Large intestine (tissue), 12 donors: Measurements from ENCODE around the gene CTNNAL1. TPM values are rescaled to one million over a fixed set of nuclear protein-coding genes. Genes with fewer than 3 reads are reported as not detected.
A peak's percentile ranks its signal among the peaks of the same experiment; 100 is the strongest.
"Not testable (repeated sequence)": the region's sequence is repeated elsewhere in the genome, so short reads cannot be mapped to it uniquely, and the experiment has no call there.

ENCODE experiments used
- DNase-seq, 2 donors: peaks; one replicate each; pipeline versions ENCODE4 v3.0.0 to v3.0.0-alpha.2; 2013
- H3K27ac ChIP-seq: one replicate; pipeline ENCODE4 v1.5.1; 2013; ENCODE audit warnings: low read length
- H3K27me3 ChIP-seq: 2 replicates; pipeline ENCODE4 v1.6.1; 2013; ENCODE audit warnings: low read length; ENCODE audit not compliant: control insufficient read depth, insufficient read depth
- H3K36me3 ChIP-seq: 2 replicates; pipeline ENCODE4 v1.6.1; 2013; ENCODE audit warnings: low read length; ENCODE audit not compliant: control insufficient read depth, insufficient read depth
- H3K4me1 ChIP-seq: one replicate; pipeline ENCODE4 v1.6.1; 2013; ENCODE audit warnings: low read length; ENCODE audit not compliant: control insufficient read depth, insufficient read depth
- H3K4me3 ChIP-seq: one replicate; pipeline ENCODE4 v1.5.1; 2013; ENCODE audit warnings: low read length
- H3K9me3 ChIP-seq: one replicate; pipeline ENCODE4 v1.6.1; 2013; ENCODE audit warnings: mild to moderate bottlenecking, low read depth, low read length, moderate library complexity; ENCODE audit not compliant: control insufficient read depth
- WGBS: methylation state at CpG from one replicate; pipeline ENCODE4 v1.1.5; 2013; ENCODE audit warnings: low lambda C conversion rate; ENCODE audit not compliant: insufficient coverage; 5-methylcytosine and 5-hydroxymethylcytosine counted together
- long read RNA-seq, 11 donors: transcript quantifications; one replicate each; lab custom pipeline, GENCODE V29; 2026
- polyA plus RNA-seq: library from polyadenylated mRNA; unstranded; fragments of 120-200 nt; gene quantifications from one replicate; pipeline ENCODE4 v1.2.1, GENCODE V29; 2013

The CTNNAL1 gene
- 24.0 TPM for polyA plus RNA-seq
- long read RNA-seq, donor 1, partial matches to known transcripts: 0 of 2 reads
- long read RNA-seq, donor 1, other reads (novel, unspliced or antisense): 0 of 2 reads
- long read RNA-seq, donor 2, partial matches to known transcripts: 9 of 13 reads
- long read RNA-seq, donor 2, other reads (novel, unspliced or antisense): 0 of 13 reads
- long read RNA-seq, donor 3: 0 reads
- long read RNA-seq, donor 4: 0 reads
- long read RNA-seq, donor 5, partial matches to known transcripts: 0 of 2 reads
- long read RNA-seq, donor 5, other reads (novel, unspliced or antisense): 0 of 2 reads
- long read RNA-seq, donor 6, partial matches to known transcripts: 7 of 10 reads
- long read RNA-seq, donor 6, other reads (novel, unspliced or antisense): 0 of 10 reads
- long read RNA-seq, donor 7: 0 reads
- long read RNA-seq, donor 8, partial matches to known transcripts: 10 of 14 reads
- long read RNA-seq, donor 8, other reads (novel, unspliced or antisense): 0 of 14 reads
- long read RNA-seq, donor 9, partial matches to known transcripts: 0 of 3 reads
- long read RNA-seq, donor 9, other reads (novel, unspliced or antisense): 0 of 3 reads
- long read RNA-seq, donor 10, transcript CTNNAL1-201 (19 exons, 2,490 nt): major isoform, 5 of 10 reads
- long read RNA-seq, donor 10, partial matches to known transcripts: 5 of 10 reads
- long read RNA-seq, donor 10, other reads (novel, unspliced or antisense): 0 of 10 reads
- long read RNA-seq, donor 11, transcript CTNNAL1-201 (19 exons, 2,490 nt): major isoform, 6 of 6 reads
- long read RNA-seq, donor 11, partial matches to known transcripts: 0 of 6 reads
- long read RNA-seq, donor 11, other reads (novel, unspliced or antisense): 0 of 6 reads

- DNase-seq: peak; percentile 77 to 88
- peak within 1 kb of the TSS; percentile 60 for H3K27ac ChIP-seq
- WGBS: no CpG with 5 or more reads among the region's 99 CpGs
- H3K4me1 ChIP-seq: peaks cover 17% of the 10 kb centered on the region
- H3K36me3 ChIP-seq: peaks cover 7% of the 10 kb centered on the region
- no peaks in the 10 kb centered on the region for H3K9me3 ChIP-seq
- H3K27me3 ChIP-seq: no peaks in the 10 kb centered on the region
- peak within 1 kb of the TSS; percentile 71 for H3K4me3 ChIP-seq
Measured at GRCh38 chr9:109012876-109013678, at the start of gene CTNNAL1. Gene CTNNAL1, minus strand, starts transcription at chr9:109013499. Its CDS starts 57 bp downstream, at chr9:109013442.

DNA sequence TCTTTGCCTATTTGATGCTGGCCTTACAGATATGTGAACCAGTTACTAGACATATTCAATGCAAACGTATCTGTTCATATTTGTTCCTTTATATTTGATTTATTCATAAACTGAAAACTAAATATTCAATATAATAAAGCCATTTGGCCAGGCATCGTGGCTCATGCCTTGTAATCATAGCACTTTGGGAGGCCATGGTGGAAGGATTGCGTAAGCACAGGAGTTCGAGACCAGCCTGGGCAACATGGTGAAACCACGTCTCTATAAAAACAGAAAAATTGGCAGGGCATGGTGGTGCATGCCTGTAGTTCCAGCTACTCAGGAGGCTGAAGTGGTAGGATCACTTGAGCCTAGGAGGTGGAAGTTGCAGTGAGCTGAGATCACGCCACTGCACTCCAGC, 49.2 kb upstream of the CTNNAL1 start:
- Histone ChIP-seq H3K27me3 (no peaks in the 10 kb centered on the region), H3K9me3 (no peaks in the 10 kb centered on the region), H3K4me3 (no peak overlapping the region), H3K36me3 (peaks cover 39% of the 10 kb centered on the region), H3K27ac (no peak overlapping the region), H3K4me1 (peaks cover 13% of the 10 kb centered on the region)
- DNase-seq: no peak
- WGBS: 100% methylated on average over 1 of the region's 6 CpGs

GRCh38 chr9:109060191-109060590, 46.9 kb upstream of the CTNNAL1 start:
- peak overlapping the region; percentile 35 for H3K27ac ChIP-seq
- H3K4me1 ChIP-seq: peaks cover 8% of the 10 kb centered on the region
- no peaks in the 10 kb centered on the region for H3K27me3 ChIP-seq
- DNase-seq: peak; percentile 19 to 78
- no peak overlapping the region for H3K4me3 ChIP-seq
- H3K36me3 ChIP-seq: peaks cover 52% of the 10 kb centered on the region
- WGBS: 27% methylated on average over 3 of the region's 3 CpGs
- H3K9me3 ChIP-seq: no peaks in the 10 kb centered on the region

- not testable (repeated sequence) for H3K27me3 ChIP-seq, H3K4me3 ChIP-seq, H3K4me1 ChIP-seq, H3K9me3 ChIP-seq, DNase-seq, H3K27ac ChIP-seq
- WGBS: no CpG with 5 or more reads among the region's 4 CpGs
- peaks cover 60% of the 10 kb centered on the region for H3K36me3 ChIP-seq
Measured at GRCh38 chr9:109053121-109053520, 39.8 kb upstream of the CTNNAL1 start.

DNA sequence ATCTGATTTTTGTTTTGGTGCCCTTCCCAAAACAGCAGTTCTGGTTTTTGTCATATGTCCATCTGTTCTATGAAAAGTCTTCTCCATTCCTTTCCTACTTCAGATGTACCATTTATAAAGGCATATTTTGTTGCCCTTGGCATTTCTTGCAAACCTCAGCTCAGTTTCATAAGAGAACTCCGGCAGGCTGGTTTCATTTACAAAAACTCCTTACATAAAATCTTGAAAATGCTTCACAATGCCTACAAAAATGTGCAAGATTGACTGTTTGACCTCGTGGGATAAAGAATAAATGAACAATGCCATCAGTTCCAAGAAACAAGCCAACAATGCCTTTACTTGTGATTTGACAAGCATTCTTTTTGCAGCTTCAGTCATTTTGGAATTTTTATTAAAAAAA, 39.1 kb upstream of the CTNNAL1 start:
- peaks cover 67% of the 10 kb centered on the region for H3K36me3 ChIP-seq
- 100% methylated on average over 1 of the region's 2 CpGs for WGBS

DNA sequence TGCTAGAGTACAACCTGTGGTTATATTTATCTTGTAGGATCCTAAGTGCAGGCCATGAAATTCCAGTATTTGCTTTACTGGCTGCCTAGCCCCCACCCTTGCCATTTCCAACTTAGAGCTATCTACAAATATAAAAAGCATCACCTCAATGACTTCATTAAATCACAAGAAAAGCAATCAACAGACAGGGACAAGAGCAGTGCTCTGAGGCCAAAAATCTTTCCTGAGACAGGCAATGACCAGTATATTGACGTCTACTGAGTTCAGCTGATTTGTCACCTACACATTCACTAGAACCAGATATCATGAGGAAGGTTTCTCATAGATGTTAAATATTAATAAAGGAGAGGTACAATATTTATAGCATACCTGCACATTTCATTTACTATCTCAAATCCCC, 38.4 kb upstream of the CTNNAL1 start:
- Histone ChIP-seq H3K36me3 (peaks cover 66% of the 10 kb centered on the region), H3K27me3 (no peaks in the 10 kb centered on the region), H3K4me1 (no peaks in the 10 kb centered on the region), H3K27ac (no peak overlapping the region), H3K4me3 (no peak overlapping the region), H3K9me3 (no peaks in the 10 kb centered on the region)
- 71% methylated on average over 1 of the region's 1 CpG for WGBS
- no peak for DNase-seq

More for the DNA sequence above, 39.1 kb upstream of the CTNNAL1 start:
- Histone ChIP-seq H3K4me3 (no peak overlapping the region), H3K27ac (no peak overlapping the region), H3K27me3 (no peaks in the 10 kb centered on the region), H3K9me3 (no peaks in the 10 kb centered on the region), H3K4me1 (no peaks in the 10 kb centered on the region)
- no peak for DNase-seq

- Histone ChIP-seq H3K36me3 (peaks cover 62% of the 10 kb centered on the region), H3K4me3 (no peak overlapping the region), H3K9me3 (no peaks in the 10 kb centered on the region), H3K4me1 (no peaks in the 10 kb centered on the region), H3K27me3 (no peaks in the 10 kb centered on the region), H3K27ac (no peak overlapping the region)
- WGBS: 67% methylated on average over 3 of the region's 7 CpGs
- no peak for DNase-seq
Measured at GRCh38 chr9:109050444-109050843, 37.1 kb upstream of the CTNNAL1 start.

- H3K27ac ChIP-seq: no peak overlapping the region
- no peaks in the 10 kb centered on the region for H3K4me1 ChIP-seq
- no peaks in the 10 kb centered on the region for H3K27me3 ChIP-seq
- no peak overlapping the region for H3K4me3 ChIP-seq
- DNase-seq: no peak
- WGBS: 80% methylated on average over 1 of the region's 3 CpGs
- H3K36me3 ChIP-seq: peaks cover 71% of the 10 kb centered on the region
- H3K9me3 ChIP-seq: no peaks in the 10 kb centered on the region
Measured at GRCh38 chr9:109048822-109049221, 35.5 kb upstream of the CTNNAL1 start.

DNA sequence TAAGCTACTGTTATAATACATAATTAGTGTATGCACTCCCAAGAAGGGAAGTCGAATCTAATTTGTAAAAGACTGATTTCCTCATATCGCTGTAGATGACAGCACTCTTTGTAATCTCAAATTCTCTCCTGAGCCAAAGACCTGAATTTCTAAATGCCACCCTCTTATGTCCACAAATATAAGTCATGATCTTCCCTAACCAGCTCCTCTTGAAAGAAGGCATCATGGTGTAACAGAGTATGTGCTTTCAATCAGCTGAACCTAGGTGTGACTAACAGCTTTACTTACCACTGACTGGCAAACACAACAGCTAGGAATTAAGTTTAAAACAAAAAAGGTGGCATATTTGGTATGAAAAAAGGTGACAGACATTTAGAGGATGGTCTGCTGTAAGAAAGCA, 34.0 kb upstream of the CTNNAL1 start:
- no peak overlapping the region for H3K27ac ChIP-seq
- H3K4me3 ChIP-seq: no peak overlapping the region
- no peak for DNase-seq
- no peaks in the 10 kb centered on the region for H3K27me3 ChIP-seq
- no peaks in the 10 kb centered on the region for H3K9me3 ChIP-seq
- H3K4me1 ChIP-seq: no peaks in the 10 kb centered on the region
- peaks cover 67% of the 10 kb centered on the region for H3K36me3 ChIP-seq
- WGBS: no CpG with 5 or more reads among the region's 2 CpGs

- Histone ChIP-seq H3K27me3 (no peaks in the 10 kb centered on the region), H3K36me3 (peaks cover 66% of the 10 kb centered on the region), H3K27ac (no peak overlapping the region), H3K4me1 (no peaks in the 10 kb centered on the region), H3K4me3 (no peak overlapping the region), H3K9me3 (no peaks in the 10 kb centered on the region)
- no peak for DNase-seq
- WGBS: 80% methylated on average over 1 of the region's 1 CpG
Measured at GRCh38 chr9:109046346-109046745, 33.0 kb upstream of the CTNNAL1 start.
